OCI-LY1 (cell line): ENCODE data around the gene RAB9B.

Source experiments
- H2AFZ ChIP-seq: fragments of 200-600 bp; sonication (generic), shearing (Covaris generic); 2 replicates; pipeline ENCODE4 v1.6.0; 2014; ENCODE audit warnings: antibody characterized with exemption, mild to moderate bottlenecking, low read length
- H3F3A ChIP-seq: fragments of 200-600 bp; sonication (generic), shearing (Covaris generic); 2 replicates; pipeline ENCODE4 v1.6.0; 2014; ENCODE audit warnings: mild to moderate bottlenecking, antibody characterized with exemption, low read length, moderate library complexity; ENCODE audit not compliant: insufficient read depth
- H3K27ac ChIP-seq: fragments of 200-600 bp; sonication (generic); 2 replicates; pipeline ENCODE4 v1.5.1; 2014; ENCODE audit warnings: low read length, mixed run types, mild to moderate bottlenecking, low read depth; ENCODE audit not compliant: poor library complexity, severe bottlenecking
- H3K27me3 ChIP-seq: fragments of 200-600 bp; sonication (generic); 2 replicates; pipeline ENCODE4 v1.6.0; 2014; ENCODE audit warnings: antibody characterized with exemption, mild to moderate bottlenecking, low read length, moderate library complexity; ENCODE audit not compliant: insufficient read depth
- H3K36me3 ChIP-seq: fragments of 200-600 bp; sonication (generic); 2 replicates; pipeline ENCODE4 v1.6.1; 2014; ENCODE audit warnings: mild to moderate bottlenecking, antibody characterized with exemption, low read length, moderate library complexity, mixed read lengths; ENCODE audit not compliant: insufficient read depth
- H3K4me1 ChIP-seq: fragments of 200-600 bp; sonication (generic); 2 replicates; pipeline ENCODE4 v1.5.1; 2014; ENCODE audit warnings: mild to moderate bottlenecking, low read length, moderate library complexity; ENCODE audit not compliant: insufficient read depth, severe bottlenecking
- H3K4me2 ChIP-seq: fragments of 200-600 bp; sonication (generic), shearing (Covaris generic); 2 replicates; pipeline ENCODE4 v1.6.1; 2014; ENCODE audit warnings: low read length
- H3K4me3 ChIP-seq: fragments of 200-600 bp; sonication (generic); 2 replicates; pipeline ENCODE4 v1.5.1; 2014; ENCODE audit warnings: low read length, low read depth, mild to moderate bottlenecking, mixed read lengths; ENCODE audit not compliant: poor library complexity, severe bottlenecking
- H3K79me2 ChIP-seq: fragments of 200-600 bp; shearing (Covaris generic); 2 replicates; pipeline ENCODE4 v1.6.1; 2016; ENCODE audit warnings: mixed run types, low read length, mixed read lengths; ENCODE audit not compliant: insufficient read depth
- H3K9ac ChIP-seq: fragments of 200-600 bp; sonication (generic), shearing (Covaris generic); 2 replicates; pipeline ENCODE4 v1.6.1; 2014; ENCODE audit warnings: mild to moderate bottlenecking, low read length, mixed read lengths
- H3K9me2 ChIP-seq: fragments of 200-600 bp; sonication (generic), shearing (Covaris generic); 2 replicates; pipeline ENCODE4 v1.6.1; 2014; ENCODE audit warnings: low read depth, mild to moderate bottlenecking, low read length, mixed read lengths
- H3K9me3 ChIP-seq: fragments of 200-600 bp; shearing (Covaris generic); 2 replicates; pipeline ENCODE4 v1.6.1; 2014; ENCODE audit warnings: low read length, mixed read lengths
- H4K20me1 ChIP-seq: fragments of 200-600 bp; sonication (generic), shearing (Covaris generic); 2 replicates; pipeline ENCODE4 v1.6.0; 2016; ENCODE audit warnings: mild to moderate bottlenecking, low read length; ENCODE audit not compliant: insufficient read depth
- EZH2 ChIP-seq: fragments of 200-600 bp; sonication (generic), shearing (Covaris generic); IDR thresholded peaks from 2 replicates; pipeline ENCODE4 v1.8.0; 2017; ENCODE audit warnings: borderline replicate concordance, mixed run types, mild to moderate bottlenecking, antibody characterized with exemption, low read length, moderate library complexity, mixed read lengths
- TF ChIP-seq, protein P1 (sequence below): fragments of 200-600 bp; sonication (generic), shearing (Covaris generic); IDR thresholded peaks from 2 replicates; pipeline ENCODE4 v1.5.1; 2017; ENCODE audit warnings: mild to moderate bottlenecking, antibody characterized with exemption, low read length, moderate library complexity, mixed read lengths

Gene RAB9B

DNA sequence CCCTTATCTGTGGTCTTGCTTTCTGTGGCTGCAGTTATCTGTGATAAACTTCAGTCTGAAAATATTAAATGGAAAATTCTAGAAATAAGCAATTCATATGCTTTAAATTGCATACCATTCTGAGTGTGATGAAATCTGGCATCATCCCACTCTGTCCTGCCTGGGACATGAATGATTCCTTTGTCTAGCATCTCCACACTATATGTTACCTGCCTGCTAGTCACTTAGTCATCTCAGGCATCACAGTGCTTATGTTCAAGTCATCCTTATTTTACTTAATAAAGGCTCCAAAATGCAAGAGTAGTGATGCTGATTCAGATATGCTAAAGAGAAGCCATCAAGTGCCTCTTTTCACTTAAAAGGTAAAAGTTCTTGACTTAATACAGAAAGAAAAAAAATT is 14.3 kb upstream of the RAB9B start:
- H3K9me3 ChIP-seq = no peaks in the 10 kb centered on the region

GRCh38 chrX:103845165-103845653 is 13.2 kb upstream of the RAB9B start:
- Histone ChIP-seq H3K4me1 (no peaks in the 10 kb centered on the region), H3K4me2 (no peak overlapping the region), H3K79me2 (no peaks in the 10 kb centered on the region), H3K36me3 (no peaks in the 10 kb centered on the region), H3F3A (no peaks in the 10 kb centered on the region), H4K20me1 (no peaks in the 10 kb centered on the region), H3K9me2 (no peaks in the 10 kb centered on the region), H3K9me3 (no peaks in the 10 kb centered on the region), H3K27ac (no peak overlapping the region), H3K4me3 (no peak overlapping the region), H3K9ac (no peak overlapping the region), H2AFZ (no peak overlapping the region), H3K27me3 (no peaks in the 10 kb centered on the region)
- no peak for TF ChIP-seq EZH2
- TF ChIP-seq, protein P1, sequence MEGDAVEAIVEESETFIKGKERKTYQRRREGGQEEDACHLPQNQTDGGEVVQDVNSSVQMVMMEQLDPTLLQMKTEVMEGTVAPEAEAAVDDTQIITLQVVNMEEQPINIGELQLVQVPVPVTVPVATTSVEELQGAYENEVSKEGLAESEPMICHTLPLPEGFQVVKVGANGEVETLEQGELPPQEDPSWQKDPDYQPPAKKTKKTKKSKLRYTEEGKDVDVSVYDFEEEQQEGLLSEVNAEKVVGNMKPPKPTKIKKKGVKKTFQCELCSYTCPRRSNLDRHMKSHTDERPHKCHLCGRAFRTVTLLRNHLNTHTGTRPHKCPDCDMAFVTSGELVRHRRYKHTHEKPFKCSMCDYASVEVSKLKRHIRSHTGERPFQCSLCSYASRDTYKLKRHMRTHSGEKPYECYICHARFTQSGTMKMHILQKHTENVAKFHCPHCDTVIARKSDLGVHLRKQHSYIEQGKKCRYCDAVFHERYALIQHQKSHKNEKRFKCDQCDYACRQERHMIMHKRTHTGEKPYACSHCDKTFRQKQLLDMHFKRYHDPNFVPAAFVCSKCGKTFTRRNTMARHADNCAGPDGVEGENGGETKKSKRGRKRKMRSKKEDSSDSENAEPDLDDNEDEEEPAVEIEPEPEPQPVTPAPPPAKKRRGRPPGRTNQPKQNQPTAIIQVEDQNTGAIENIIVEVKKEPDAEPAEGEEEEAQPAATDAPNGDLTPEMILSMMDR = peak; percentile 57

More for the DNA sequence above, 14.3 kb upstream of the RAB9B start:
- Histone ChIP-seq H3K27me3 (no peaks in the 10 kb centered on the region), H3K4me3 (no peak overlapping the region), H2AFZ (no peak overlapping the region), H3F3A (no peaks in the 10 kb centered on the region), H3K9ac (no peak overlapping the region), H3K36me3 (no peaks in the 10 kb centered on the region), H3K27ac (no peak overlapping the region), H3K9me2 (no peaks in the 10 kb centered on the region), H4K20me1 (no peaks in the 10 kb centered on the region), H3K4me2 (no peak overlapping the region), H3K79me2 (no peaks in the 10 kb centered on the region), H3K4me1 (no peaks in the 10 kb centered on the region)
- TF ChIP-seq EZH2 = no peak
- TF ChIP-seq, protein P1 = no peak

DNA sequence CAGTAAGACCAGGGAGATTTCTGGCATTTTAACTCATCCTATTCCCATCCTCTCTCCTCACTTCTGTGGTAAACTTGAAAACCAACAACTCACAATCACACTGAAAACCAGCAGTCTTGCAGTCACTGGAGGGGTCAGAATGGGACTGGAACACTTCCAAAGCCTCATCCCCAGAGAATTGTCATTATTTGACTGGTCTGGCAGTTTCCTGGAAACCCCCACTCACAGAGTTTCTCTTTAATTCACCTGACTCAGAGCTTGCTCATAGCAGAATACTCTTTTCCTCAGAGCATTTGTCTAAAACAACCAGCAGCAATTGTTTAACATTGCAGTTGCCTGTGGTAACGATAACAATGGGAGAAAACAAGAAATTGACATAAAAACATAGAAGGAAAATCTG is 7.3 kb upstream of the RAB9B start:
- Histone ChIP-seq H3K9me3 (no peaks in the 10 kb centered on the region), H3K4me2 (no peak overlapping the region), H3K27ac (no peak overlapping the region), H3K36me3 (no peaks in the 10 kb centered on the region), H4K20me1 (no peaks in the 10 kb centered on the region), H3K4me1 (no peaks in the 10 kb centered on the region), H3K9me2 (no peaks in the 10 kb centered on the region), H3K9ac (no peak overlapping the region), H2AFZ (no peak overlapping the region), H3K79me2 (no peaks in the 10 kb centered on the region), H3K27me3 (no peaks in the 10 kb centered on the region), H3F3A (no peaks in the 10 kb centered on the region), H3K4me3 (no peak overlapping the region)
- no peak for TF ChIP-seq EZH2
- TF ChIP-seq, protein P1 = no peak
